PC-3 (cell line): ENCODE data around the gene SLC10A7.

Experiments
- EZH2 ChIP-seq: fragments of 300-600 bp; sonication (generic); IDR thresholded peaks from one replicate; pipeline ENCODE4 v1.6.1; 2017; ENCODE audit warnings: antibody characterized with exemption, mild to moderate bottlenecking, low read length; ENCODE audit not compliant: unreplicated experiment
- EZH2phosphoT487 ChIP-seq: fragments of 300-600 bp; sonication (generic); IDR thresholded peaks from 2 replicates; pipeline ENCODE4 v1.6.1; 2018; ENCODE audit warnings: mild to moderate bottlenecking, antibody characterized with exemption, low read length, borderline replicate concordance
- TF ChIP-seq, protein P1 (sequence below): fragments of 300-600 bp; sonication (generic); conservative IDR thresholded peaks from 2 replicates; pipeline ENCODE4 v1.5.1; 2017; ENCODE audit warnings: antibody characterized with exemption, low read depth, mild to moderate bottlenecking, low read length

DNA sequence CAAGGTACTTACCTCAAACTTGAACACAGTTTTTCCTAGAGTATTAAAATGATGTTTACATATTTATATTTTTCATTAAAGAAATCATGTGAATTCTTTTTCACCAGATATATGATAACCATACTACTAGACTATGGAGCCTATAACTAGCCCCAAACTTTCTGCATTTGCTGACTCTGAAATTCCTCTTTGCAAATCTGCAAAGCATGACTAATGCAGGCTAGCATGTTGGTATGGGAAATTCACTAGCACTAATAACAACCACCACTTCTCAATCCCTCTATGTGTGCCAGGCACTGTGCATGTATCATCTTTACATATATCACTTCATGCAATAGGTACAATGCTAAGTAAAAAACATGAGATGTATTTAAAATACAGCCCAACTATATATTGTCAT lies 51.1 kb downstream of the SLC10A7 start:
- TF ChIP-seq, protein P1, sequence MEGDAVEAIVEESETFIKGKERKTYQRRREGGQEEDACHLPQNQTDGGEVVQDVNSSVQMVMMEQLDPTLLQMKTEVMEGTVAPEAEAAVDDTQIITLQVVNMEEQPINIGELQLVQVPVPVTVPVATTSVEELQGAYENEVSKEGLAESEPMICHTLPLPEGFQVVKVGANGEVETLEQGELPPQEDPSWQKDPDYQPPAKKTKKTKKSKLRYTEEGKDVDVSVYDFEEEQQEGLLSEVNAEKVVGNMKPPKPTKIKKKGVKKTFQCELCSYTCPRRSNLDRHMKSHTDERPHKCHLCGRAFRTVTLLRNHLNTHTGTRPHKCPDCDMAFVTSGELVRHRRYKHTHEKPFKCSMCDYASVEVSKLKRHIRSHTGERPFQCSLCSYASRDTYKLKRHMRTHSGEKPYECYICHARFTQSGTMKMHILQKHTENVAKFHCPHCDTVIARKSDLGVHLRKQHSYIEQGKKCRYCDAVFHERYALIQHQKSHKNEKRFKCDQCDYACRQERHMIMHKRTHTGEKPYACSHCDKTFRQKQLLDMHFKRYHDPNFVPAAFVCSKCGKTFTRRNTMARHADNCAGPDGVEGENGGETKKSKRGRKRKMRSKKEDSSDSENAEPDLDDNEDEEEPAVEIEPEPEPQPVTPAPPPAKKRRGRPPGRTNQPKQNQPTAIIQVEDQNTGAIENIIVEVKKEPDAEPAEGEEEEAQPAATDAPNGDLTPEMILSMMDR: no peak
- TF ChIP-seq EZH2phosphoT487: no peak
- TF ChIP-seq EZH2: no peak
